ENCODE measurements around the gene ADGB.
"Not testable (repeated sequence)": the region's sequence is repeated elsewhere in the genome, so short reads cannot be mapped to it uniquely, and the experiment has no call there.

Gene ADGB

GRCh38 chr6:146598772-146599405 lies at the start of gene ADGB:
Gene ADGB, plus strand, starts transcription at chr6:146598972. Its CDS starts 69 bp downstream, at chr6:146599041.
- in situ Hi-C loops (cut with HindIII; ENCODE audit: low sequenced_read_pairs) = no loop called here
- peak; percentile 71 for DNase-seq (ENCODE audit: low read depth, low spot score)
- no peak for TF ChIP-seq CTCF (IDR thresholded peaks at IDR 0.05; ENCODE audit: low read depth, low read length)
- H3K4me3 ChIP-seq (ENCODE audit: low read depth, low read length) = peak within 1 kb of the TSS; percentile 45

- H3K4me3 ChIP-seq (ENCODE audit: low read depth, low read length) = no peak overlapping the region
- TF ChIP-seq CTCF (IDR thresholded peaks at IDR 0.05; ENCODE audit: low read depth, low read length) = no peak
- in situ Hi-C loops (cut with HindIII; ENCODE audit: low sequenced_read_pairs) = no loop called here
- DNase-seq (ENCODE audit: low read depth, low spot score) = no peak
Observed at GRCh38 chr6:146550911-146551310, 47.9 kb upstream of the ADGB start.

GRCh38 chr6:146551545-146551944 lies 47.2 kb upstream of the ADGB start:
- no peak overlapping the region for H3K4me3 ChIP-seq (ENCODE audit: low read depth, low read length)
- in situ Hi-C loops (cut with HindIII; ENCODE audit: low sequenced_read_pairs) = no loop called here
- no peak for DNase-seq (ENCODE audit: low read depth, low spot score)
- TF ChIP-seq CTCF (IDR thresholded peaks at IDR 0.05; ENCODE audit: low read depth, low read length) = no peak

GRCh38 chr6:146553377-146554135 lies 45.2 kb upstream of the ADGB start:
- no peak for DNase-seq (ENCODE audit: low read depth, low spot score)
- in situ Hi-C loops (cut with HindIII; ENCODE audit: low sequenced_read_pairs) = no loop called here
- H3K4me3 ChIP-seq (ENCODE audit: low read depth, low read length) = no peak overlapping the region
- no peak for TF ChIP-seq CTCF (IDR thresholded peaks at IDR 0.05; ENCODE audit: low read depth, low read length)

GRCh38 chr6:146560607-146561006 lies 38.2 kb upstream of the ADGB start:
- no peak overlapping the region for H3K4me3 ChIP-seq (ENCODE audit: low read depth, low read length)
- DNase-seq (ENCODE audit: low read depth, low spot score) = no peak
- TF ChIP-seq CTCF (IDR thresholded peaks at IDR 0.05; ENCODE audit: low read depth, low read length) = no peak
- in situ Hi-C loops (cut with HindIII; ENCODE audit: low sequenced_read_pairs) = no loop called here

- H3K4me3 ChIP-seq (ENCODE audit: low read depth, low read length); in situ Hi-C loops (cut with HindIII; ENCODE audit: low sequenced_read_pairs); DNase-seq (ENCODE audit: low read depth, low spot score): not testable (repeated sequence)
Observed at GRCh38 chr6:146566661-146567060, 32.1 kb upstream of the ADGB start.

- H3K4me3 ChIP-seq (ENCODE audit: low read depth, low read length); in situ Hi-C loops (cut with HindIII; ENCODE audit: low sequenced_read_pairs); DNase-seq (ENCODE audit: low read depth, low spot score): not testable (repeated sequence)
Observed at GRCh38 chr6:146568619-146569018, 30.2 kb upstream of the ADGB start.

Measured in astrocyte of the spinal cord (primary cell).